SK-N-SH (cell line): Measurements from ENCODE around the gene CHRNB2. TPM values are rescaled to one million over a fixed set of nuclear protein-coding genes. Genes with fewer than 3 reads are reported as not detected.

Experiments
- CTCF ChIA-PET: fragments of 300-600, 350-600 bp; formaldehyde crosslinking; extraction: SDS; loops from one replicate; lab custom pipeline; 2021; lab: Yijun Ruan, JAX
- POLR2A ChIA-PET: fragments of 350-600 bp; sonication (Branson Sonifier 250); formaldehyde crosslinking; extraction: SDS; loops from one replicate; lab custom pipeline; 2020; ENCODE audit warnings: antibody characterized with exemption, inconsistent platforms; lab: Yijun Ruan, JAX
- DNase-seq: peaks from one replicate; pipeline ENCODE4 v3.0.0; 2012
- H2AFZ ChIP-seq: fragments of 200-600 bp; sonication (generic); 2 replicates; pipeline ENCODE4 v1.8.1; 2016; ENCODE audit warnings: antibody characterized with exemption, mild to moderate bottlenecking, low read depth
- H3F3A ChIP-seq: fragments of 200-600 bp; sonication (generic); replicated peaks from 2 replicates; pipeline ENCODE3; 2016; ENCODE audit warnings: antibody characterized with exemption, mild to moderate bottlenecking; ENCODE audit not compliant: insufficient read depth
- H3K27ac ChIP-seq, 2 experiments: fragments of 200-500 bp in 1 of 2; fragments of 200-600 bp in 1 of 2; sonication (Bioruptor generic) in 1 of 2; sonication (generic), shearing (Covaris generic) in 1 of 2; 2 replicates each; pipeline versions ENCODE4 v1.5.1 to v1.6.1; 2014 to 2016; ENCODE audit warnings: low read depth in 2 of 2, inconsistent platforms in 1 of 2, low read length in 1 of 2, mild to moderate bottlenecking in 1 of 2, mixed read lengths in 1 of 2
- H3K27me3 ChIP-seq: fragments of 200-600 bp; sonication (generic), shearing (Covaris generic); 2 replicates; pipeline ENCODE4 v1.6.1; 2016; ENCODE audit warnings: mixed run types; ENCODE audit not compliant: insufficient read depth
- H3K36me3 ChIP-seq, 2 experiments: fragments of 200-500 bp in 1 of 2; fragments of 200-600 bp in 1 of 2; sonication (Bioruptor generic) in 1 of 2; sonication (generic) in 1 of 2; replicated peaks in 1 of 2; 2 replicates each; pipeline versions ENCODE3 to v1.5.1; 2014 to 2016; ENCODE audit warnings: low read length in 1 of 2, mild to moderate bottlenecking in 1 of 2; ENCODE audit not compliant: insufficient read depth in 2 of 2, control insufficient read depth in 1 of 2
- H3K4me1 ChIP-seq, 2 experiments: fragments of 200-500 bp in 1 of 2; fragments of 200-600 bp in 1 of 2; sonication (Bioruptor generic) in 1 of 2; sonication (generic), shearing (Covaris generic) in 1 of 2; 2 replicates each; pipeline versions ENCODE4 v1.5.1 to v1.6.1; 2014 to 2016; ENCODE audit warnings: low read depth in 1 of 2, low read length in 1 of 2, mixed run types in 1 of 2; ENCODE audit not compliant: insufficient read depth in 2 of 2, control insufficient read depth in 1 of 2
- H3K4me2 ChIP-seq: fragments of 200-600 bp; sonication (generic), shearing (Covaris generic); 2 replicates; pipeline ENCODE4 v1.6.1; 2017; ENCODE audit warnings: mixed run types
- H3K4me3 ChIP-seq, 2 experiments: fragments of 200-500 bp in 1 of 2; fragments of 200-600 bp in 1 of 2; sonication (Bioruptor generic) in 1 of 2; sonication (generic), shearing (Covaris generic) in 1 of 2; 2 replicates each; pipeline versions ENCODE4 v1.5.1 to v1.8.1; 2014 to 2016; ENCODE audit warnings: low read depth in 2 of 2, inconsistent platforms in 1 of 2, low read length in 1 of 2, mild to moderate bottlenecking in 1 of 2, mixed read lengths in 1 of 2, moderate library complexity in 1 of 2
- H3K79me2 ChIP-seq: fragments of 200-600 bp; sonication (generic); 2 replicates; pipeline ENCODE4 v1.8.1; 2017; ENCODE audit warnings: mild to moderate bottlenecking; ENCODE audit not compliant: insufficient read depth
- H3K9ac ChIP-seq: fragments of 200-600 bp; sonication (generic); 2 replicates; pipeline ENCODE4 v1.6.1; 2017; ENCODE audit warnings: mixed run types
- H3K9me2 ChIP-seq: fragments of 200-600 bp; sonication (generic); 2 replicates; pipeline ENCODE4 v1.6.1; 2017; ENCODE audit warnings: mixed run types
- H3K9me3 ChIP-seq: fragments of 200-600 bp; sonication (generic); 2 replicates; pipeline ENCODE4 v1.6.1; 2017; ENCODE audit warnings: mixed run types, mild to moderate bottlenecking, moderate library complexity
- H4K20me1 ChIP-seq: fragments of 200-600 bp; sonication (generic); 2 replicates; pipeline ENCODE4 v1.6.1; 2017; ENCODE audit warnings: mild to moderate bottlenecking, mixed run types; ENCODE audit not compliant: insufficient read depth
- CHD2 ChIP-seq: fragments of 150-350 bp; IDR thresholded peaks from 2 replicates; pipeline ENCODE4 v1.6.1; 2018; ENCODE audit warnings: low read length; ENCODE audit not compliant: partially characterized antibody
- CTCF ChIP-seq: fragments of 200-600 bp; sonication (generic); IDR thresholded peaks from 2 replicates; pipeline ENCODE4 v1.6.1; 2017; ENCODE audit warnings: antibody characterized with exemption, mild to moderate bottlenecking, moderate library complexity
- FOSL2 ChIP-seq: IDR thresholded peaks from 2 replicates; pipeline ENCODE4 v1.4.0; 2012; ENCODE audit warnings: low read depth, mild to moderate bottlenecking, moderate library complexity, borderline replicate concordance
- FOXJ3 ChIP-seq: sonication (generic); formaldehyde crosslinking; IDR thresholded peaks from 2 replicates; pipeline ENCODE4 v1.5.1; 2020; ENCODE audit warnings: mild to moderate bottlenecking, missing genetic modification reagents
- GABPA ChIP-seq: IDR thresholded peaks from 2 replicates; pipeline ENCODE4 v1.4.0; 2012; ENCODE audit warnings: low read depth, mild to moderate bottlenecking
- GATA2 ChIP-seq: sonication (generic); formaldehyde crosslinking; IDR thresholded peaks from 2 replicates; pipeline ENCODE4 v1.5.0; 2020; ENCODE audit warnings: mild to moderate bottlenecking, missing genetic modification reagents
- IRF3 ChIP-seq: fragments of 150-350 bp; IDR thresholded peaks from 2 replicates; pipeline ENCODE4 v1.6.1; 2016; ENCODE audit warnings: mild to moderate bottlenecking, low read depth, low read length
- JUND ChIP-seq: IDR thresholded peaks from 2 replicates; pipeline ENCODE4 v1.4.0; 2012
- MAX ChIP-seq: IDR thresholded peaks from 2 replicates; pipeline ENCODE4 v1.4.0; 2012; ENCODE audit warnings: low read depth
- MEF2A ChIP-seq: IDR thresholded peaks from 2 replicates; pipeline ENCODE4 v1.4.0; 2012; ENCODE audit warnings: low read depth, borderline replicate concordance
- POLR2AphosphoS5 ChIP-seq: IDR thresholded peaks from 2 replicates; pipeline ENCODE4 v1.6.1; 2012; ENCODE audit warnings: low read depth, low read length
- RAD21 ChIP-seq: IDR thresholded peaks from 2 replicates; pipeline ENCODE4 v1.6.1; 2012; ENCODE audit warnings: mild to moderate bottlenecking, low read length
- YY1 ChIP-seq: IDR thresholded peaks from 2 replicates; pipeline ENCODE4 v1.4.0; 2012; ENCODE audit warnings: low read depth, mild to moderate bottlenecking
- WGBS: methylation state at CpG from one replicate; pipeline ENCODE4 v1.1.6; 2017; ENCODE audit warnings: low lambda C conversion rate; 5-methylcytosine and 5-hydroxymethylcytosine counted together
- polyA plus RNA-seq, 3 experiments: library from polyadenylated mRNA; depleted of rRNA; stranded (reverse); fragments of >200 nt; gene quantifications; 2 replicates each; pipeline ENCODE4 v1.2.3, GENCODE V29; 2012
- TF ChIP-seq, protein P1 (sequence below): IDR thresholded peaks from 2 replicates; pipeline ENCODE4 v1.6.1; 2012; ENCODE audit warnings: mild to moderate bottlenecking, low read depth, low read length, moderate library complexity

The CHRNB2 gene
- polyA plus RNA-seq, 1 of the 3 experiments (the other 2 are of a cell fraction) = 0.64 TPM

DNA sequence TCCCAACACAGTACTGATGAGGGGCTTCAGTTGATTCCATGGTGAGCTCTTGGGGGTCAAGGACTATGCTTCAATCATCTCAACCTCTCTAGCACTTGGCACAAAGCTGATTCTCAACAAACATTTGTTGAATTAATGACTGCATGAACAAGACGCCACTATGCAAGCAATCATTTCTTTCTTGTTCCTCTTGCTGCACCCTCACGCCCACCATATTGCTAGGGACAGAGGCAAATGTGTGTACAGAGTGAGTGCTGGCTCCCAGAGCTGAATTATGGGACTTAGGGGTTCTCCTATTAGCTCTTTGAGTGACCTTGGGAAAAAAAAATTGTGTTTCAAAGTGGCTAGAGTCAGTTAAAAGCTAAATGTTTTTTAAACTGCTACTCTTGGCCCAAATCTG is 38.0 kb downstream of the CHRNB2 start (continued):
- TF ChIP-seq, protein P1, sequence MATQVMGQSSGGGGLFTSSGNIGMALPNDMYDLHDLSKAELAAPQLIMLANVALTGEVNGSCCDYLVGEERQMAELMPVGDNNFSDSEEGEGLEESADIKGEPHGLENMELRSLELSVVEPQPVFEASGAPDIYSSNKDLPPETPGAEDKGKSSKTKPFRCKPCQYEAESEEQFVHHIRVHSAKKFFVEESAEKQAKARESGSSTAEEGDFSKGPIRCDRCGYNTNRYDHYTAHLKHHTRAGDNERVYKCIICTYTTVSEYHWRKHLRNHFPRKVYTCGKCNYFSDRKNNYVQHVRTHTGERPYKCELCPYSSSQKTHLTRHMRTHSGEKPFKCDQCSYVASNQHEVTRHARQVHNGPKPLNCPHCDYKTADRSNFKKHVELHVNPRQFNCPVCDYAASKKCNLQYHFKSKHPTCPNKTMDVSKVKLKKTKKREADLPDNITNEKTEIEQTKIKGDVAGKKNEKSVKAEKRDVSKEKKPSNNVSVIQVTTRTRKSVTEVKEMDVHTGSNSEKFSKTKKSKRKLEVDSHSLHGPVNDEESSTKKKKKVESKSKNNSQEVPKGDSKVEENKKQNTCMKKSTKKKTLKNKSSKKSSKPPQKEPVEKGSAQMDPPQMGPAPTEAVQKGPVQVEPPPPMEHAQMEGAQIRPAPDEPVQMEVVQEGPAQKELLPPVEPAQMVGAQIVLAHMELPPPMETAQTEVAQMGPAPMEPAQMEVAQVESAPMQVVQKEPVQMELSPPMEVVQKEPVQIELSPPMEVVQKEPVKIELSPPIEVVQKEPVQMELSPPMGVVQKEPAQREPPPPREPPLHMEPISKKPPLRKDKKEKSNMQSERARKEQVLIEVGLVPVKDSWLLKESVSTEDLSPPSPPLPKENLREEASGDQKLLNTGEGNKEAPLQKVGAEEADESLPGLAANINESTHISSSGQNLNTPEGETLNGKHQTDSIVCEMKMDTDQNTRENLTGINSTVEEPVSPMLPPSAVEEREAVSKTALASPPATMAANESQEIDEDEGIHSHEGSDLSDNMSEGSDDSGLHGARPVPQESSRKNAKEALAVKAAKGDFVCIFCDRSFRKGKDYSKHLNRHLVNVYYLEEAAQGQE = no peak
- TF ChIP-seq RAD21 (no peak), CHD2 (no peak), GABPA (no peak), GATA2 (CRISPR knock-in tag) (no peak), MEF2A (no peak), IRF3 (no peak)

DNA sequence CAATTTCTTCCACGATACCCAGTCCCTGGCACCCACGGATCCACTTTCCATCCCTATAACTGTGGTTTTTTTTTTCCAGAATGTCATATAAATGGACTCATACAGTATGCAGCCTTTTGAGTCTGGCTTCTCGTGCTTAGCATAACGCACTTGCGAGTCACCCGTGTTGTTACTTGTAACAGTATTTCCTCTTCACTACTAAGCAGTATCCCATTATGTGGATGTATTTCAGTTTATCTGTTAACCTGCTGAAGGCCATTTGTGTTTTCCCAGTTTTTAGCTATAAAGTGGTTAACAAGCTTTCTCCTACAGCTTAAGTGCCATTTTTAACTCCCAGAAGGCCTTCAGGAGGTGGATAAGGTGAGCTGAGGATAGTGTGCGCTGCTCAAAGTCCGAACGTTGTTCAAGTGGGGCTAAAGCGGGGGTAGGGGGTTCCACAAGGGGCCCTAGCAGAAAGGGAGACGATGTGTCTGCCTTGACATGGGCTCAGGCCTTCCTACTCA is 39.6 kb downstream of the CHRNB2 start:
- peak overlapping the region; percentile 61 to 83 for H3K4me3 ChIP-seq
- H3K9me3 ChIP-seq = no peaks in the 10 kb centered on the region
- H3K4me1 ChIP-seq = peaks cover 11 to 14% of the 10 kb centered on the region in 2 experiments
- peaks cover 52% of the 10 kb centered on the region for H4K20me1 ChIP-seq
- H3K4me2 ChIP-seq = peak overlapping the region; percentile 99
- H3F3A ChIP-seq = peaks cover 21% of the 10 kb centered on the region
- ChIA-PET POLR2A (no interaction called here), CTCF (interaction anchor here (0.6 to 1.4 kb wide), 4 partner anchors 17 to 253 kb away, joined by 3 to 4 read pairs (median 3); no protein-coding TSS in a partner anchor)
- H3K9me2 ChIP-seq = no peaks in the 10 kb centered on the region
- 22% methylated on average over 11 of the region's 11 CpGs for WGBS
- DNase-seq = peak; percentile 34
- H3K79me2 ChIP-seq = peaks cover 91% of the 10 kb centered on the region
- H3K27me3 ChIP-seq = no peaks in the 10 kb centered on the region
- H3K27ac ChIP-seq = peak overlapping the region; percentile 82 to 94
- H3K36me3 ChIP-seq = peaks cover 12 to 20% of the 10 kb centered on the region in 2 experiments
- TF ChIP-seq JUND = peak; percentile 61
- no peak for TF ChIP-seq POLR2AphosphoS5
- TF ChIP-seq, protein P1 = 0 out of 2 replicates have a peak, but pooled peaks have one; percentile 28
- peak; percentile 20; the same call in 1 of the 2 replicates for TF ChIP-seq MAX
- no peak for TF ChIP-seq FOXJ3
- no peak for TF ChIP-seq CHD2
- TF ChIP-seq FOSL2 = peak; percentile 57; the same call in 1 of the 2 replicates
- TF ChIP-seq CTCF = no peak
- no peak for TF ChIP-seq YY1
- TF ChIP-seq, all 33 proteins: peak for 4
- peak overlapping the region; percentile 37; the same call in 1 of the 2 replicates for H2AFZ ChIP-seq
- peak overlapping the region; percentile 99 for H3K9ac ChIP-seq
